GM12864 (cell line): ENCODE measurements around the gene DCLRE1C.
A peak's percentile ranks its signal among the peaks of the same experiment; 100 is the strongest.
"Not testable (repeated sequence)": the region's sequence is repeated elsewhere in the genome, so short reads cannot be mapped to it uniquely, and the experiment has no call there.

Source experiments
- DNase-seq: peaks from one replicate; pipeline ENCODE4 v3.0.0-alpha.2; 2011; ENCODE audit warnings: low read depth
- H3K4me3 ChIP-seq: 2 replicates; pipeline ENCODE4 v1.5.1; 2011; ENCODE audit warnings: mild to moderate bottlenecking, low read depth, low read length, control low read depth
- CTCF ChIP-seq: IDR thresholded peaks from 2 replicates; pipeline ENCODE4 v1.5.1; 2011; ENCODE audit warnings: low read depth, mild to moderate bottlenecking, moderate library complexity, low read length, control low read depth, inconsistent platforms; ENCODE audit errors: missing control alignments

Gene DCLRE1C

GRCh38 chr10:14954001-14954770 lies at the start of gene DCLRE1C:
Gene DCLRE1C, minus strand, starts transcription at chr10:14954096. Its CDS starts 86 bp downstream, at chr10:14954010.
- peak within 1 kb of the TSS; percentile 87 for H3K4me3 ChIP-seq
- peak; percentile 96 for DNase-seq
- no peak for TF ChIP-seq CTCF

GRCh38 chr10:14995964-14996565 lies 42.2 kb upstream of the DCLRE1C start:
- no peak for DNase-seq
- no peak for TF ChIP-seq CTCF
- H3K4me3 ChIP-seq, result no peak overlapping the region

- not testable (repeated sequence) for DNase-seq, H3K4me3 ChIP-seq
Measured at GRCh38 chr10:14993500-14994455, 39.9 kb upstream of the DCLRE1C start.

- not testable (repeated sequence) for H3K4me3 ChIP-seq, DNase-seq
Measured at GRCh38 chr10:14992336-14992735, 38.4 kb upstream of the DCLRE1C start.

- H3K4me3 ChIP-seq, result not testable (repeated sequence)
- peak; percentile 55 for TF ChIP-seq CTCF
- peak; percentile 42 for DNase-seq
Measured at GRCh38 chr10:14991035-14991749, 37.3 kb upstream of the DCLRE1C start.

GRCh38 chr10:14989552-14989951 lies 35.7 kb upstream of the DCLRE1C start:
- DNase-seq, H3K4me3 ChIP-seq: not testable (repeated sequence)

- H3K4me3 ChIP-seq, result no peak overlapping the region
- DNase-seq, result no peak
- TF ChIP-seq CTCF, result no peak
Measured at GRCh38 chr10:14982744-14983143, 28.8 kb upstream of the DCLRE1C start.
